SJCRH30 (cell line): ENCODE results near the gene FCAMR. TPM values are rescaled to one million over a fixed set of nuclear protein-coding genes. Genes with fewer than 3 reads are reported as not detected.

Experiments used
- DNase-seq, 2 experiments: peaks; one replicate each; pipeline ENCODE4 v3.0.0-alpha.2; 2015 to 2020
- H3K27ac ChIP-seq: fragments of 250-450 bp; sonication (Bioruptor Pico); 2 replicates; pipeline ENCODE4 v1.5.1; 2020; ENCODE audit warnings: mild to moderate bottlenecking, moderate library complexity
- H3K27me3 ChIP-seq: fragments of 250-450 bp; sonication (Bioruptor Pico); 2 replicates; pipeline ENCODE4 v1.5.1; 2020; ENCODE audit warnings: mild to moderate bottlenecking, moderate library complexity
- H3K36me3 ChIP-seq: fragments of 250-450 bp; sonication (Bioruptor Pico); 2 replicates; pipeline ENCODE4 v1.5.1; 2020; ENCODE audit warnings: mild to moderate bottlenecking, moderate library complexity
- H3K4me1 ChIP-seq: fragments of 250-450 bp; sonication (Bioruptor Pico); 2 replicates; pipeline ENCODE4 v1.5.1; 2020; ENCODE audit warnings: mild to moderate bottlenecking, moderate library complexity
- H3K4me3 ChIP-seq: fragments of 250-450 bp; sonication (Bioruptor Pico); 2 replicates; pipeline ENCODE4 v1.5.1; 2020; ENCODE audit warnings: mild to moderate bottlenecking, moderate library complexity
- H3K9me3 ChIP-seq: fragments of 250-450 bp; sonication (Bioruptor Pico); replicated peaks from 2 replicates; pipeline ENCODE4 v1.5.1; 2020; ENCODE audit warnings: mild to moderate bottlenecking, moderate library complexity
- total RNA-seq: library from RNA; depleted of rRNA; stranded (reverse); fragments of >200 nt; shearing (Covaris generic); gene quantifications from 2 replicates; pipeline ENCODE4 v1.2.3, GENCODE V29; 2014

Gene FCAMR
- total RNA-seq, 1 experiment from 2014 or later: not detected

GRCh38 chr1:207004931-207005830, 34.9 kb upstream of the FCAMR start:
- H3K27me3 ChIP-seq: no peaks in the 10 kb centered on the region
- no peak overlapping the region for H3K4me3 ChIP-seq
- no peak overlapping the region for H3K27ac ChIP-seq
- peaks cover 7% of the 10 kb centered on the region for H3K9me3 ChIP-seq
- DNase-seq: peak; percentile 44 to 63
- H3K4me1 ChIP-seq: peaks cover 6% of the 10 kb centered on the region; the same call in 1 of the 2 replicates
- no peaks in the 10 kb centered on the region for H3K36me3 ChIP-seq

- Histone ChIP-seq H3K4me1 (peaks cover 6% of the 10 kb centered on the region; the same call in 1 of the 2 replicates), H3K27me3 (no peaks in the 10 kb centered on the region), H3K36me3 (no peaks in the 10 kb centered on the region), H3K9me3 (peaks cover 7% of the 10 kb centered on the region), H3K27ac (no peak overlapping the region), H3K4me3 (no peak overlapping the region)
- no peak for DNase-seq
These were observed 33.0 kb upstream of the FCAMR start for GRCh38 chr1:207003210-207003609.

GRCh38 chr1:207002724-207003146, 32.5 kb upstream of the FCAMR start:
- Histone ChIP-seq H3K4me1 (peaks cover 6% of the 10 kb centered on the region; the same call in 1 of the 2 replicates), H3K27ac (no peak overlapping the region), H3K4me3 (no peak overlapping the region), H3K36me3 (no peaks in the 10 kb centered on the region), H3K27me3 (no peaks in the 10 kb centered on the region), H3K9me3 (peaks cover 2% of the 10 kb centered on the region)
- DNase-seq: peak in 1 of 2 experiments; percentile 19

- H3K36me3 ChIP-seq: no peaks in the 10 kb centered on the region
- no peak overlapping the region for H3K4me3 ChIP-seq
- H3K27me3 ChIP-seq: no peaks in the 10 kb centered on the region
- H3K27ac ChIP-seq: no peak overlapping the region
- H3K9me3 ChIP-seq: no peaks in the 10 kb centered on the region
- H3K4me1 ChIP-seq: no peaks in the 10 kb centered on the region; the same call in 1 of the 2 replicates
- no peak for DNase-seq
These were observed 31.4 kb upstream of the FCAMR start for GRCh38 chr1:207001492-207002245.

- Histone ChIP-seq H3K4me3 (no peak overlapping the region), H3K4me1 (no peaks in the 10 kb centered on the region; the same call in 1 of the 2 replicates), H3K9me3 (no peaks in the 10 kb centered on the region), H3K27ac (no peak overlapping the region), H3K36me3 (no peaks in the 10 kb centered on the region), H3K27me3 (no peaks in the 10 kb centered on the region)
- DNase-seq: peak in 1 of 2 experiments; percentile 30
These were observed 30.5 kb upstream of the FCAMR start for GRCh38 chr1:207000651-207001291.

- Histone ChIP-seq H3K36me3 (no peaks in the 10 kb centered on the region), H3K4me1 (no peaks in the 10 kb centered on the region; the same call in 1 of the 2 replicates), H3K27me3 (0 out of 2 replicates have a peak, but pooled peaks cover 5% of the 10 kb centered on the region), H3K9me3 (no peaks in the 10 kb centered on the region), H3K4me3 (no peak overlapping the region), H3K27ac (no peak overlapping the region)
- no peak for DNase-seq
These were observed 28.6 kb upstream of the FCAMR start for GRCh38 chr1:206998816-206999215.

- H3K27ac ChIP-seq: no peak overlapping the region
- DNase-seq: no peak
- no peak overlapping the region for H3K4me3 ChIP-seq
- no peaks in the 10 kb centered on the region for H3K9me3 ChIP-seq
- H3K27me3 ChIP-seq: 0 out of 2 replicates have a peak, but pooled peaks cover 5% of the 10 kb centered on the region
- H3K4me1 ChIP-seq: no peaks in the 10 kb centered on the region
- no peaks in the 10 kb centered on the region for H3K36me3 ChIP-seq
These were observed 22.5 kb upstream of the FCAMR start for GRCh38 chr1:206992790-206993189.

- no peaks in the 10 kb centered on the region for H3K9me3 ChIP-seq
- H3K27me3 ChIP-seq: peaks cover 7% of the 10 kb centered on the region; the same call in 1 of the 2 replicates
- no peak overlapping the region for H3K4me3 ChIP-seq
- no peak overlapping the region for H3K27ac ChIP-seq
- no peaks in the 10 kb centered on the region for H3K4me1 ChIP-seq
- H3K36me3 ChIP-seq: no peaks in the 10 kb centered on the region
- no peak for DNase-seq
These were observed 17.6 kb upstream of the FCAMR start for GRCh38 chr1:206987873-206988272.

GRCh38 chr1:206986885-206987284, 16.6 kb upstream of the FCAMR start:
- H3K4me1 ChIP-seq: no peaks in the 10 kb centered on the region
- H3K27ac ChIP-seq: no peak overlapping the region
- peaks cover 7% of the 10 kb centered on the region; the same call in 1 of the 2 replicates for H3K27me3 ChIP-seq
- H3K4me3 ChIP-seq: no peak overlapping the region
- no peaks in the 10 kb centered on the region for H3K9me3 ChIP-seq
- H3K36me3 ChIP-seq: no peaks in the 10 kb centered on the region
- DNase-seq: no peak

- no peak for DNase-seq
- peaks cover 7% of the 10 kb centered on the region; the same call in 1 of the 2 replicates for H3K27me3 ChIP-seq
- H3K4me3 ChIP-seq: no peak overlapping the region
- H3K27ac ChIP-seq: no peak overlapping the region
- no peaks in the 10 kb centered on the region for H3K4me1 ChIP-seq
- H3K9me3 ChIP-seq: no peaks in the 10 kb centered on the region
- no peaks in the 10 kb centered on the region for H3K36me3 ChIP-seq
These were observed 16.1 kb upstream of the FCAMR start for GRCh38 chr1:206986402-206986801.

GRCh38 chr1:206985162-206985749, 15.0 kb upstream of the FCAMR start:
- H3K9me3 ChIP-seq: no peaks in the 10 kb centered on the region
- H3K36me3 ChIP-seq: no peaks in the 10 kb centered on the region
- H3K4me1 ChIP-seq: no peaks in the 10 kb centered on the region
- H3K27me3 ChIP-seq: peaks cover 7% of the 10 kb centered on the region; the same call in 1 of the 2 replicates
- H3K4me3 ChIP-seq: no peak overlapping the region
- no peak for DNase-seq
- H3K27ac ChIP-seq: no peak overlapping the region

- Histone ChIP-seq H3K4me3 (no peak overlapping the region), H3K27ac (no peak overlapping the region), H3K36me3 (no peaks in the 10 kb centered on the region), H3K4me1 (no peaks in the 10 kb centered on the region), H3K9me3 (no peaks in the 10 kb centered on the region), H3K27me3 (peaks cover 2% of the 10 kb centered on the region)
- peak; percentile 22 to 67 for DNase-seq
These were observed 12.0 kb upstream of the FCAMR start for GRCh38 chr1:206982216-206982615.

- no peaks in the 10 kb centered on the region for H3K4me1 ChIP-seq
These were observed 9.3 kb upstream of the FCAMR start for GRCh38 chr1:206979379-206980043.

GRCh38 chr1:206978259-206978658, 8.0 kb upstream of the FCAMR start:
- DNase-seq: no peak
- no peaks in the 10 kb centered on the region for H3K9me3 ChIP-seq
- H3K4me1 ChIP-seq: no peaks in the 10 kb centered on the region
- H3K27ac ChIP-seq: no peak overlapping the region
- no peaks in the 10 kb centered on the region; the same call in none of the 2 replicates for H3K27me3 ChIP-seq
- H3K36me3 ChIP-seq: no peaks in the 10 kb centered on the region
- H3K4me3 ChIP-seq: no peak overlapping the region

More at GRCh38 chr1:206979379-206980043, 9.3 kb upstream of the FCAMR start:
- Histone ChIP-seq H3K36me3 (no peaks in the 10 kb centered on the region), H3K4me3 (no peak overlapping the region), H3K27me3 (no peaks in the 10 kb centered on the region; the same call in none of the 2 replicates), H3K27ac (no peak overlapping the region), H3K9me3 (no peaks in the 10 kb centered on the region)
- DNase-seq: peak in 1 of 2 experiments; percentile 42
